ENCODE data around the gene XKR3. TPM values are rescaled to one million over a fixed set of nuclear protein-coding genes. Genes with fewer than 3 reads are reported as not detected.
"Not testable (repeated sequence)": the region's sequence is repeated elsewhere in the genome, so short reads cannot be mapped to it uniquely, and the experiment has no call there.

The XKR3 gene
- not detected for total RNA-seq

DNA sequence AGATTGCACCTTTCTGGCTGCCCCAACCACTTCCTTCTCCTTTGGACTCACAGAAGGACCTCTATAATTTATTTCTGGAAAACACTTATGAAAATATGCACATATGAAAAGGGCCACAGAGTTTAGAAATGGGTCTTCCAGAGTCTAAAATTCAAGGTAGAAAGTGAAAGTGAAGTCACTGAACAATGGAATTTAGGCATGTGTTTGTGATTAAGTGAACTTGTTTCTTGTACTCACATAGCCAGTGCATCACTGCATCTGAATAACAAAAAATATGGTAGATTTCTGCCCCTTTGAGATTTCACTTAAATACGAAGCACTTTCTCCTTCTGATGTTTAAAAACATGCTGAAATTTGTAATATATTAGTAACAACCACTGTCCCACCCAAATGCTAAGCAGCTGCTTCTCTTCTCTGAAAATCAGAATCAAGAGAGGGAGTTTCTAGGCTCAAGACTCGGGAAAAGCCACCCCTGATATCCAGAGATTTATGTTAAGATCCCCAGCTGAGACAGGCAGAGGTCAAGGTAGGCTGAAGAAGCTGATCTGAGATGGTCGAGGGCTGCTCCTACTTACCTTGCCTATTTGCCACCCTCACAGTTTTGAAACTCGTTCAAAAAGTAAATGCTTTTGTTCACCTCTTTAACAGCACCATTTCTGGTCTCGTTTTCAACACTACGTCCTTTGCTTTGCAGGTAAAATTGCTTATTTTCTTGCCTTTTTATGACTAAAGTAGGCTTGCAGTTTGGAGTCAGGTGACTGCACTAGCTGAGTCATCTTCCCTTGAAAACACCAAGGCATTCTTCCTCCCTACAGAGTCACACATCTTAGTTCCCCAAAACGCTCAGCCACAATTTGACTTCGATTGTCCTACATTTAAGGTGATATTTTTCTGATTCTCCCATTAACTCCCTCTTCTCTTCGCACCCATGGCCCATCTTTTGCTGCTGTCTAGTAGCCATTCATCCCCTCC is at the start of gene XKR3:
Gene XKR3, minus strand, starts transcription at position 696 of the 972 bp plus-strand sequence. CDS start 17,338 bp downstream, outside the sequence.
- peaks cover 21% of the 10 kb centered on the region for H3K4me1 Mint-ChIP-seq (ENCODE audit: low read depth)
- ATAC-seq (peak; percentile 63), DNase-seq (peak; percentile 29)
- H3K4me3 Mint-ChIP-seq, result peak within 1 kb of the TSS; percentile 50
- no peaks in the 10 kb centered on the region for H3K9me3 Mint-ChIP-seq (ENCODE audit: insufficient read depth)
- H3K36me3 Mint-ChIP-seq (ENCODE audit: low read depth), result no peaks in the 10 kb centered on the region
- H3K27ac Mint-ChIP-seq, result peak within 1 kb of the TSS; percentile 69
- POLR2A ChIA-PET, result no interaction called here
- H3K27me3 Mint-ChIP-seq (ENCODE audit: low read depth), result no peaks in the 10 kb centered on the region
- CTCF ChIA-PET, result no interaction called here

DNA sequence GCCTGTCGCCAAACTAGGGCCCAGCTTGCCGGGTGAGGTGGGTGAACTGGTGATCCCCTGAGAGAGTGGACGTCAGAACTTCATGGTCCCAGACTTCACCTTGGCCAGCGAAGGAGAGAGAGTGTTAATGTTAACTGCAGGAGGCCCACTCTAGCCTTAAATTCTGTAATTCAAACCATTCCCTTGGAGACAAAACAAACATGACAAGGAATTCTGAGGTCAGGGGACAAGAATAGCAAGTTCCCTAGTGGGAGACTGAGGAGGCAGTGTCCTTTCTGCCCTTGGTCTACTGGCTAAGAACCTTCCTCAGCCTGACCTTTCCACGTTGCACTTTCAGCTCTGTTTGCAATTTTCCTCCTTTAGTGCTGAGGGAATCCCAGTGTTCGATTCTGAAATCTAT is 44.4 kb upstream of the XKR3 start:
- CTCF ChIA-PET; H3K27me3 Mint-ChIP-seq (ENCODE audit: low read depth); H3K9me3 Mint-ChIP-seq (ENCODE audit: insufficient read depth); H3K4me3 Mint-ChIP-seq; H3K27ac Mint-ChIP-seq; H3K36me3 Mint-ChIP-seq (ENCODE audit: low read depth); ATAC-seq; POLR2A ChIA-PET; H3K4me1 Mint-ChIP-seq (ENCODE audit: low read depth); DNase-seq: not testable (repeated sequence)

DNA sequence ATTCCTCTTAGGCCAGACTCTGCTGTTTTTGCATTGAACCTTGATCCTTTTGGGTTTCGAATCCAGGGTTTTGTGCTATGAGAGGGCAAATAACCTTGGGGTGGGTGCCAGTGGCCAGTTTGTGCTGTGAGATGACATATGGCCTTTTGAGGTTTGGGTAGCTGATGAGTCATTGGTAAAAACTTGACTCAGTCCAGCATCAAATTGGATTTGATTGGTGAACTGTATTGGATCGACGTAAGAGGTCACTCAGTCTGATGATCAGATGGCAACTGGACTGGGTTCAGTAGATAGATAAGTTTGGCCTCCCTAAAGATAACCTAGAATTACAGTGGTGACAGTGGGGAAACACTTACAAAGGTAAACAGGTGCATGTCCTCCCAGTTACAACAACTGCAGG is 41.0 kb upstream of the XKR3 start:
- Mint-ChIP-seq H3K27me3 (ENCODE audit: low read depth) (peaks cover 14% of the 10 kb centered on the region), H3K4me1 (ENCODE audit: low read depth) (no peaks in the 10 kb centered on the region), H3K9me3 (ENCODE audit: insufficient read depth) (no peaks in the 10 kb centered on the region), H3K27ac (no peak overlapping the region), H3K36me3 (ENCODE audit: low read depth) (no peaks in the 10 kb centered on the region), H3K4me3 (no peak overlapping the region)
- ChIA-PET POLR2A (no interaction called here), CTCF (no interaction called here)
- no peak for ATAC-seq
- no peak for DNase-seq

DNA sequence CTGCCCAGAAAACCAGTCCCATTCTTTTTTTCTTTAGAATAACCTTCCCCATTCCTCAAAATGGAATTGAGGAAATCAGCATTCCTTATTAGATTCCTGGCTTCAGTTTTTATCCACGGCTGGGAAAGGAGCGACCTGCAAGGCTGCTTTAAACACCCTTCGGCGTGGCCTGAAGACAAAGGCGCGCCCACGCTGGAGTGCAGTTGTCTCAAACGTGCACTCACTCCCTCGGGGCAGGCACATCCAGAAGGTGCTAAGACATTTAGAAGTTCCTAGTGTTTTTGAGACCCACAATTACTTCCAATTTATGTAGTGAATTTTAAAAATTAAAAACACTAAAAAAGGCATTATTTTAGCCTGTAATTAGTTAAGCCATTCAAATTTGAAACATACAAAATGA is 31.6 kb upstream of the XKR3 start:
- H3K4me3 Mint-ChIP-seq; POLR2A ChIA-PET; H3K4me1 Mint-ChIP-seq (ENCODE audit: low read depth); DNase-seq; H3K36me3 Mint-ChIP-seq (ENCODE audit: low read depth); H3K9me3 Mint-ChIP-seq (ENCODE audit: insufficient read depth); CTCF ChIA-PET; ATAC-seq; H3K27ac Mint-ChIP-seq: not testable (repeated sequence)
- peaks cover 15% of the 10 kb centered on the region for H3K27me3 Mint-ChIP-seq (ENCODE audit: low read depth)

DNA sequence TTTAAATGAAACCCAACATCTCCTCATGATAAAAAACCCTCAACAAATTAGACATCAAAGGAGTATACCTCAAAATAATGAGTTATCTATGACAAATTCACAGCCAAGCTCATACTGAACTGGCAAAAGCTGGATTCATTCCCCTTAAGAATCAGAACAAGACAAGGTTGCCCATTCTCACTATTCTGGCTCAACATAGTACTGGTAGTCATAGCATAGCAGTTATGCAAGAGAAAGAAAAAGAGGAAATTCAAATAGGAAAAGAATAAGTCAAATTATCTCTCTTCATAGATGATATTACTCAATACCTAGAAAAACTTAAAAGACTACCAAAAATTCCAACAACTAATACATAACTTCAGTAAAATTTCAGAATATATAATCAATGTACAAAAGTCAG is 29.4 kb upstream of the XKR3 start:
- Mint-ChIP-seq H3K27ac (no peak overlapping the region), H3K4me3 (no peak overlapping the region), H3K27me3 (ENCODE audit: low read depth) (peaks cover 17% of the 10 kb centered on the region), H3K36me3 (ENCODE audit: low read depth) (no peaks in the 10 kb centered on the region), H3K4me1 (ENCODE audit: low read depth) (no peaks in the 10 kb centered on the region), H3K9me3 (ENCODE audit: insufficient read depth) (no peaks in the 10 kb centered on the region)
- ChIA-PET CTCF (no interaction called here), POLR2A (no interaction called here)
- ATAC-seq (no peak), DNase-seq (no peak)

DNA sequence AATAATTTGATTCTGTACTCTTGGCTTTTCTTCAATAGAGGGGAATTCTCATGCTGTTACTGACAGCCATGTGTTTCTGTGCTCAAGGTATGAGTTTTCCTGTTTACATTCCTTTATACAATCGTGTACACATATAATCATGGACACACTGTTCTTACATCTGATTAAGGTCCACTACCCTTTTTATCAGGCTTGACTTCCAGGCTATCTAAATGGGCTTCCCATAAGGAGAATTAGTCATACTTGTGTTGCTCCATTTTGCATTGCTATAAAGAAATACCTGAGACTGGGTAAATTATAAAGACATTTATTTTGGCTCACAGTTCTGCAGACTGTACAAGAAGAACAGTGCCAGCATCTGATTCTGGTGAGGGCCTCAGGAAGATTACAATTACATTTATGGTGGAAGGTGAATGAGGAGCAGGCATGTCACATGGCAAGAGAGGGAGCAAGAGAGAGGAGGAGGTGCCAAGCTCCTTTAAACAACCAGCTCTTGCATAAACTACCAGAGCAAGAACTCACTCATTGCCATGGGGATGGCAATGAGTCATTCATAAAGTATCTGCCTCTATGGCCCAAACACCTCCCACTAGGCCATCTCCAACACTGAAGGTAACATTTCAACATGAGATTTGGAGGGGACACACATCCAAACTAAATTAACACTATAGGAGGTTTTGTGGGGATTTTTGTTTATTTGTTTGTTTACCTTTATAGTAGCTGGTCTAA is 26.2 kb upstream of the XKR3 start:
- peaks cover 17% of the 10 kb centered on the region for H3K27me3 Mint-ChIP-seq (ENCODE audit: low read depth)
- H3K27ac Mint-ChIP-seq, DNase-seq: not testable (repeated sequence)

DNA sequence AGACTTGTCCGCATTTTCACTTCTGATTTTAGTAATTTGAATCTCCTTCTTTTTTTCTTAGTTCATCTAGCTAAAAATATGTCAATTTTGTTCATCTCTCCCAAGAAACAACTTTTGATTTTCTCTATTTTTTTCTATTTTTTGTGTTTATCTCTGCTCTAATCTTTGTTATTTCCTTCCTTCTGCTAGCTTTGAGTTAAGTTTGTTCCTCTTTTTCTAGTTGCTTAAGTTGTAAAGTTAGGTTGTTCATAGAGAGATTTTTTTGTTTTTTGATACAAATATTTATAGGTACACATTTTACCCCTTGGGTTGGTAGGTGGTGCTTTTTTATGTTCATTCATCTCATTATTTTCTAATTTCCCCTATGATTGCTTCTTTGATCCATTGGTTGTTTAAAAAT is 22.1 kb upstream of the XKR3 start:
- ATAC-seq (no peak), DNase-seq (no peak)
- peaks cover 2% of the 10 kb centered on the region for H3K27me3 Mint-ChIP-seq (ENCODE audit: low read depth)
- H3K27ac Mint-ChIP-seq, result no peak overlapping the region
- H3K4me1 Mint-ChIP-seq (ENCODE audit: low read depth), result peaks cover 6% of the 10 kb centered on the region
- H3K36me3 Mint-ChIP-seq (ENCODE audit: low read depth), result no peaks in the 10 kb centered on the region
- no peaks in the 10 kb centered on the region for H3K9me3 Mint-ChIP-seq (ENCODE audit: insufficient read depth)
- CTCF ChIA-PET, result no interaction called here
- H3K4me3 Mint-ChIP-seq, result no peak overlapping the region
- POLR2A ChIA-PET, result no interaction called here

More for the DNA sequence above, 26.2 kb upstream of the XKR3 start:
- H3K36me3 Mint-ChIP-seq (ENCODE audit: low read depth); POLR2A ChIA-PET; H3K4me1 Mint-ChIP-seq (ENCODE audit: low read depth); CTCF ChIA-PET; ATAC-seq; H3K9me3 Mint-ChIP-seq (ENCODE audit: insufficient read depth); H3K4me3 Mint-ChIP-seq: not testable (repeated sequence)

DNA sequence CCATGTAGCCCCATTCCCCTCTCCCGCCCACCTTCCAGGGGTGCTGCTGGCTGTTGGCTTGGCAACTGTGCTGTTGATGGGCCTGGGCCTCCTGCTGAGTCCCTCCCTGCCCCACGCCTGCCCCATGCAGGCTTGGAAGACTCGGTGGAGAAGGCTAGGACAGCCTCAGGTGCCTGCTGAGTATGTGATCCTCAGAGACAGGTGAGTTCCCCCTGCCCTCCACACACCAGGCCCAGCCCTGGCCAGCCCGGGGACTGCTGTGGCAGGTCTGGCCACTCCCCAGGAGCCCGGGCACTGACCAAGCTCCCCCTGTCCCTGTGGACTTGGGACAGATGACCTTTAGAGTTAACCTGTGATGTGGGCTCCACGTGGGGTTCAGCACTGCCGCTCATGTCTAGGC is 20.7 kb upstream of the XKR3 start:
- Mint-ChIP-seq H3K4me3 (no peak overlapping the region), H3K9me3 (ENCODE audit: insufficient read depth) (no peaks in the 10 kb centered on the region), H3K4me1 (ENCODE audit: low read depth) (peaks cover 6% of the 10 kb centered on the region), H3K36me3 (ENCODE audit: low read depth) (no peaks in the 10 kb centered on the region), H3K27me3 (ENCODE audit: low read depth) (no peaks in the 10 kb centered on the region), H3K27ac (no peak overlapping the region)
- no peak for DNase-seq
- ChIA-PET POLR2A (no interaction called here), CTCF (no interaction called here)
- no peak for ATAC-seq

DNA sequence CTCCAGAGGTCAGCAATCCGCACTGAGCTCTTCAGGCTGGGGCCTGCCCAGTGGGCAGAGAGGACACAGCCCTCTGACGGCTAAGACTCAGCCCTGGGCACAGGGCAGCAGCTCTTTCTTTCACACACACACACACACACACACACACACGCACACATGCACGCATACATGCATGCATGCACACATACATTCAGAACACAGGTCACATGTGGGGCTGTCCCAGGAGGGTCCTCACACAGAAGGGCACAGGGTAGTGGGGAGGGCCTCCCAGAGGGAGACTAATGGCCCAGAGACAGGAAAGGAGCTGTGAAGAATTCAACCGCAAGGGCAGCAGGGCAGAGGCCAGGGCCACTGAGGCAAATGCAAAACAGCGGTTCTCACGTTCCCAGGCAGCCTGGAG is 20.3 kb upstream of the XKR3 start:
- Mint-ChIP-seq H3K27me3 (ENCODE audit: low read depth) (no peaks in the 10 kb centered on the region), H3K36me3 (ENCODE audit: low read depth) (no peaks in the 10 kb centered on the region), H3K27ac (no peak overlapping the region), H3K4me1 (ENCODE audit: low read depth) (peaks cover 6% of the 10 kb centered on the region), H3K9me3 (ENCODE audit: insufficient read depth) (no peaks in the 10 kb centered on the region), H3K4me3 (no peak overlapping the region)
- DNase-seq, result no peak
- CTCF ChIA-PET, result no interaction called here
- no peak for ATAC-seq
- POLR2A ChIA-PET, result no interaction called here

DNA sequence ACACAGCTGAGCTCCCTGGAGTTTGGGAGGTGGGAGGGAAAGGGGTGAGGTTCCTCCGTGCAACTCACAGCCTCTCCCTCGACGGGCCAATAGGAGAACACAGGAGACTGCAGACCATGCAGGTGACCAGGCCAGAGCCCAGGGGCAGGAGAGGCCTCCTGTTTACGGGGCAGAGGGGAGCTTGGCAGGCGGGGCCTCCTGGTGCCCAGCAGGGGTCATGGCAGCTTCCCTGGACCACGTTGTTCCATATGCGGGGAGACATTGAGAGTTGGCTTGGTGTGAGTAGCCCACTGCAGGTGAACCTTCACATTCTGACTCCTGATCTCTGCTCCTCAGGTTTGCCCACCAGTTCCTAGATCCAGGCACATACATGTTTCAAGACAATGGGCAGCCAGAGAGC is 19.3 kb upstream of the XKR3 start:
- Mint-ChIP-seq H3K9me3 (ENCODE audit: insufficient read depth) (no peaks in the 10 kb centered on the region), H3K27me3 (ENCODE audit: low read depth) (no peaks in the 10 kb centered on the region), H3K27ac (no peak overlapping the region), H3K36me3 (ENCODE audit: low read depth) (no peaks in the 10 kb centered on the region), H3K4me1 (ENCODE audit: low read depth) (peaks cover 6% of the 10 kb centered on the region), H3K4me3 (no peak overlapping the region)
- no peak for DNase-seq
- POLR2A ChIA-PET, result no interaction called here
- CTCF ChIA-PET, result no interaction called here
- ATAC-seq, result no peak

DNA sequence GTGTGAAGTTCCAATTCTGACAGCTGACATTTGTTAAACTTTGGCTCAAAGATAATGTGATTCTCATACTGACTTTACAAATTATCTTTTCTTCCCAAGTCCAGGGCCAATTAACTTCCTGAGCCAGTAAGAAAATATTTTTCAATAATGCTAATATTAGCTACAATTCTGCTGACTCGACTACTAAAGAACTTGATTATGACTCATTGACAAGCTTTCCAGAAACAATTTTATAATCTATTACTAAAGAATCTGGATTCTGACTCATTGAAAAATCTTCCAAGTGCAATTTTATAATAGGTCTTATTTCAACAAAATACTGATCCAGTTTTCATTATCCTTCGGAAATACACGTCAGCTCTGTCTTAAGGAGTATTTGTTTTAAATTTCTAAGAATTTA is 12.9 kb upstream of the XKR3 start:
- ChIA-PET CTCF (no interaction called here), POLR2A (no interaction called here)

DNA sequence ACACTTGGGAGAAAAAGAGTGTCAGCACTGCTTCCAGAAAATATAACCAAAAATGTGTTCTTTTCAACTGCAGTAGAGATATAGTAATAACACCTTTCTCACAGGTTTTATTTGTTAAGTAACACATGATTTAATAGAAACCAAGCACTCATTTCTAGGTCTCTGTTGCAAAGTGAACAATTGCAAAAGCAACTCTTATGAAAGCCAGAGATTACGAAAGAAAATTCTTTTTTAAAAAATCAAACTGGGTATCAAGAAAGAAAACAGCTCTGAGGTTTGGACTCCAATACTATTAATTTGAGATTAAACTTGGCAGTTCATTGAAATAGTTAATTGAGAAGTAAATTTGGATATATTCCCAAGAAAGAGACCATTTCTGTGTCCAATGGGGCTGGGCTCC is 9.8 kb upstream of the XKR3 start:
- DNase-seq (no peak), ATAC-seq (no peak)
- ChIA-PET CTCF (no interaction called here), POLR2A (no interaction called here)
- no peaks in the 10 kb centered on the region for H3K9me3 Mint-ChIP-seq (ENCODE audit: insufficient read depth)
- H3K27ac Mint-ChIP-seq, result no peak overlapping the region
- peaks cover 17% of the 10 kb centered on the region for H3K27me3 Mint-ChIP-seq (ENCODE audit: low read depth)
- no peak overlapping the region for H3K4me3 Mint-ChIP-seq
- H3K36me3 Mint-ChIP-seq (ENCODE audit: low read depth), result no peaks in the 10 kb centered on the region
- H3K4me1 Mint-ChIP-seq (ENCODE audit: low read depth), result no peaks in the 10 kb centered on the region

More for the DNA sequence above, 12.9 kb upstream of the XKR3 start:
- DNase-seq (no peak), ATAC-seq (no peak)
- no peak overlapping the region for H3K27ac Mint-ChIP-seq
- no peak overlapping the region for H3K4me3 Mint-ChIP-seq
- no peaks in the 10 kb centered on the region for H3K4me1 Mint-ChIP-seq (ENCODE audit: low read depth)
- peaks cover 17% of the 10 kb centered on the region for H3K27me3 Mint-ChIP-seq (ENCODE audit: low read depth)
- H3K36me3 Mint-ChIP-seq (ENCODE audit: low read depth), result no peaks in the 10 kb centered on the region
- no peaks in the 10 kb centered on the region for H3K9me3 Mint-ChIP-seq (ENCODE audit: insufficient read depth)
